NOMO-1 (cell line): ENCODE results near the gene RIMBP2.

Experiments
- DNase-seq, 2 experiments: peaks; one replicate each; lab custom pipeline; 2025; ENCODE audit not compliant: unreplicated experiment in 2 of 2; lab: John Stamatoyannopoulos, UW

Gene RIMBP2

GRCh38 chr12:130357241-130357640 is 358.9 kb downstream of the RIMBP2 start:
- DNase-seq: no peak

DNA sequence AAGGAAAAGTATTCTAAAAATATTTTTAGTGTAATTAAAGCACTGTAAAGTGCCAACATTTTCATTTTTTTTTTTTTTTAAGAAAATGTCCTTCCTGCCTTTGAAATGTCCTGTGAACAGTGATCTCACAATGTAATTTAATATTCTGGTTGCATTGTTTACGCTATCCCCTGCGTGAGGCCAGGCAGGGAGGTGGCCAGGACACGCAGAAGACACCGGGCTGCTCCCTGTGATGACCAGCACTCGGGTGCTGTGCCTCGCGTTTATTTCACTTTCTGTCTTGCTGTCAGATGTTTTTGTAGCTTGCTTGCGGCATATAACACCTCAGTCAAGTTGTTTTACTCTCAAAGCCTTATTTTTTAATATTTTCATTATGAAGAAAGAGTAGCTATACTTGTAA is 359.9 kb downstream of the RIMBP2 start:
- no peak for DNase-seq

- DNase-seq: no peak
These were observed 361.7 kb downstream of the RIMBP2 start for GRCh38 chr12:130354407-130354806.

- DNase-seq: no peak
These were observed 363.0 kb downstream of the RIMBP2 start for GRCh38 chr12:130353081-130353480.

DNA sequence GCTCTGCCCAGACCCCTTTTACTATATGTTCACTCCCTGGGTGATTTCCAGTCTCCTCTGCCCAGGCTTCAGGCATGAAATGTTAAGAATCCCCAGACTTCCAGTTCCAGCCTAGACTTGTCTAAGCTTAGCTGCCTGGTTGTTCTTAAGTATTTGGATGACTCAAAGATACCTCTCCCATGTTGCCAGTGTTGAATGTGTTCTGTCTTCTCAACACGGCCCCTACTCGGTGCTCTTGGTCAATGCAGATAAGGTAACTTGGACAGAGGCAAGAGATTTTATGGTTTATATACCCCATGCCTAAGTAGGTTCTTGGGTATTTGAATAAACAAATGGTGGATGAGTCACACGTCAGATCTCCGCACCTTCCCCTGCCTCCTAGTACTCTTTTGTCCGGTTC is 364.8 kb downstream of the RIMBP2 start:
- no peak for DNase-seq

DNA sequence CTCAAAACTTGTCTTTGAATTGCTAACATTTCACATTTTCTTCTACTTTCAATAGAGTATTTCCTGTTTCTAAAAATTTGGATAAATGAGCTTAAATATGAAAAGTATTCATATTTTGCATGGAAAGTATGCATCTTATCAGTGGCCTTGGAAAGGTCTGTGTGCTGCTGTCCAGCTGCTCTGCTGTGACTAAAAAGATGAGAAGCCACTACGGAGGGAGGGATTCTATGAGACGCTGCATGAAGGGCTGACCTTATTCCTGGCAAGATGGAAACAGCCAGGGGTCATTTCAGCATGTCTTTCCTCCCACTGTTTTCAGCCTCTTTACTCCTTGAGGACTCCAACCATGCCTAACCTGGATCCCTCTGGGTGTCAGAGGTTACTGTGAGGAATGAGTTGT is 365.4 kb downstream of the RIMBP2 start:
- DNase-seq: no peak

GRCh38 chr12:130347588-130347987 is 368.5 kb downstream of the RIMBP2 start:
- DNase-seq: no peak
